Type B pancreatic cell (in vitro differentiated cells): ENCODE results near the gene MIDN. TPM values are rescaled to one million over a fixed set of nuclear protein-coding genes. Genes with fewer than 3 reads are reported as not detected.

ENCODE experiments used
- DNase-seq: peaks from one replicate; pipeline ENCODE4 v3.0.0; 2021; ENCODE audit warnings: mixed read lengths; ENCODE audit not compliant: unreplicated experiment; ENCODE audit errors: extremely low spot score
- H3K27ac Mint-ChIP-seq: 2 replicates; pipeline ENCODE4 v1.8.0; 2021; ENCODE audit warnings: mild to moderate bottlenecking, mixed read lengths
- H3K27me3 Mint-ChIP-seq: 2 replicates; pipeline ENCODE4 v1.8.0; 2021; ENCODE audit warnings: mixed read lengths
- H3K36me3 Mint-ChIP-seq: 2 replicates; pipeline ENCODE4 v1.8.0; 2021; ENCODE audit warnings: mixed read lengths
- H3K4me1 Mint-ChIP-seq: one replicate; pipeline ENCODE4 v1.8.0; 2021; ENCODE audit warnings: mixed read lengths; ENCODE audit not compliant: unreplicated experiment
- H3K4me3 Mint-ChIP-seq: 2 replicates; pipeline ENCODE4 v1.8.0; 2021; ENCODE audit warnings: mild to moderate bottlenecking, mixed read lengths
- H3K9me3 Mint-ChIP-seq: 2 replicates; pipeline ENCODE4 v1.8.0; 2021; ENCODE audit warnings: mixed read lengths
- CTCF ChIP-seq: fragments of 200-600 bp; sonication (generic); conservative IDR thresholded peaks from 2 replicates; pipeline ENCODE4 v1.5.0; 2021; ENCODE audit warnings: antibody characterized with exemption, mild to moderate bottlenecking
- total RNA-seq: library from RNA; stranded (reverse); gene quantifications from 2 replicates; pipeline ENCODE4 v1.2.1, GENCODE V29; 2021; ENCODE audit warnings: low replicate concordance

MIDN gene
- total RNA-seq, 1 donor from 2014 or later = 122 TPM

- Mint-ChIP-seq H3K4me1 (no peaks in the 10 kb centered on the region), H3K27me3 (no peaks in the 10 kb centered on the region), H3K9me3 (no peaks in the 10 kb centered on the region), H3K4me3 (no peak overlapping the region), H3K27ac (no peak overlapping the region), H3K36me3 (no peaks in the 10 kb centered on the region)
- no peak for DNase-seq
- TF ChIP-seq CTCF = no peak
Observed at GRCh38 chr19:1219786-1220476, 28.5 kb upstream of the MIDN start.

GRCh38 chr19:1220477-1220930 lies 27.9 kb upstream of the MIDN start:
- DNase-seq = no peak
- no peaks in the 10 kb centered on the region for H3K9me3 Mint-ChIP-seq
- no peak overlapping the region for H3K27ac Mint-ChIP-seq
- H3K4me3 Mint-ChIP-seq = no peak overlapping the region
- H3K36me3 Mint-ChIP-seq = no peaks in the 10 kb centered on the region
- H3K27me3 Mint-ChIP-seq = no peaks in the 10 kb centered on the region
- TF ChIP-seq CTCF = peak; percentile 20
- H3K4me1 Mint-ChIP-seq = no peaks in the 10 kb centered on the region

GRCh38 chr19:1220976-1221903 lies 27.1 kb upstream of the MIDN start:
- no peak for DNase-seq
- no peaks in the 10 kb centered on the region for H3K4me1 Mint-ChIP-seq
- no peak overlapping the region for H3K4me3 Mint-ChIP-seq
- H3K27ac Mint-ChIP-seq = no peak overlapping the region
- H3K27me3 Mint-ChIP-seq = no peaks in the 10 kb centered on the region
- peak; percentile 75 for TF ChIP-seq CTCF
- H3K9me3 Mint-ChIP-seq = no peaks in the 10 kb centered on the region
- H3K36me3 Mint-ChIP-seq = no peaks in the 10 kb centered on the region

GRCh38 chr19:1221904-1222255 lies 26.5 kb upstream of the MIDN start:
- no peak for TF ChIP-seq CTCF
- Mint-ChIP-seq H3K27ac (no peak overlapping the region), H3K36me3 (no peaks in the 10 kb centered on the region), H3K9me3 (no peaks in the 10 kb centered on the region), H3K4me3 (no peak overlapping the region), H3K4me1 (no peaks in the 10 kb centered on the region), H3K27me3 (no peaks in the 10 kb centered on the region)
- DNase-seq = no peak

- no peak for DNase-seq
- H3K27ac Mint-ChIP-seq = no peak overlapping the region
- no peaks in the 10 kb centered on the region for H3K4me1 Mint-ChIP-seq
- H3K27me3 Mint-ChIP-seq = no peaks in the 10 kb centered on the region
- H3K4me3 Mint-ChIP-seq = no peak overlapping the region
- no peaks in the 10 kb centered on the region for H3K36me3 Mint-ChIP-seq
- H3K9me3 Mint-ChIP-seq = no peaks in the 10 kb centered on the region
- no peak for TF ChIP-seq CTCF
Observed at GRCh38 chr19:1222394-1222793, 26.0 kb upstream of the MIDN start.
